IMR-90 (cell line): ENCODE data around the gene KRTAP10-5. TPM values are rescaled to one million over a fixed set of nuclear protein-coding genes. Genes with fewer than 3 reads are reported as not detected.

ENCODE experiments used
- ATAC-seq: fragments of 200-7000 bp; cut with Tn5 transposase; 2 replicates; pipeline ENCODE4 v1.9.1; 2020; ENCODE audit warnings: low read depth, mild to moderate bottlenecking, moderate library complexity
- BruUV-seq: library from RNA; stranded (reverse); fragments of 400-500 nt; replicated peaks from 2 replicates; lab custom pipeline; 2021; lab: Mats Ljungman, UMichigan
- CTCF ChIA-PET: fragments of 300-600 bp; formaldehyde crosslinking; extraction: SDS; loops from one replicate; lab custom pipeline; 2021; ENCODE audit warnings: antibody characterized with exemption; lab: Yijun Ruan, JAX
- POLR2A ChIA-PET: fragments of 300-600 bp; sonication (Branson Sonifier 250); formaldehyde crosslinking; loops from one replicate; lab custom pipeline; 2022; ENCODE audit warnings: antibody characterized with exemption; ENCODE audit not compliant: unreplicated experiment; lab: Charles Lee
- DNase-seq: peaks from one replicate; pipeline ENCODE4 v3.0.0; 2013
- H2AFZ ChIP-seq: replicated peaks from 2 replicates; pipeline ENCODE3; 2013; ENCODE audit warnings: low read length, mild to moderate bottlenecking; ENCODE audit not compliant: poor library complexity
- H2AK5ac ChIP-seq: 2 replicates; pipeline ENCODE4 v1.6.1; 2013; ENCODE audit warnings: low read depth, low read length, inconsistent platforms
- H2AK9ac ChIP-seq: replicated peaks from 2 replicates; pipeline ENCODE3; 2013; ENCODE audit warnings: mild to moderate bottlenecking, low read depth, low read length, moderate library complexity; ENCODE audit not compliant: poor library complexity
- H2BK120ac ChIP-seq: 2 replicates; pipeline ENCODE4 v1.6.1; 2013; ENCODE audit warnings: low read depth, low read length, inconsistent platforms
- H2BK15ac ChIP-seq: 3 replicates; pipeline ENCODE4 v1.6.1; 2013; ENCODE audit warnings: low read depth, low read length, inconsistent platforms
- H2BK20ac ChIP-seq: 2 replicates; pipeline ENCODE4 v1.6.1; 2013; ENCODE audit warnings: low read depth, mild to moderate bottlenecking, inconsistent platforms, low read length, moderate library complexity
- H2BK5ac ChIP-seq: 2 replicates; pipeline ENCODE4 v1.6.1; 2013; ENCODE audit warnings: mild to moderate bottlenecking, low read depth, low read length, inconsistent platforms; ENCODE audit not compliant: poor library complexity, severe bottlenecking
- H3K14ac ChIP-seq: replicated peaks from 2 replicates; pipeline ENCODE4 v1.6.1; 2013; ENCODE audit warnings: low read depth, low read length, inconsistent platforms
- H3K18ac ChIP-seq: 2 replicates; pipeline ENCODE4 v1.6.1; 2013; ENCODE audit warnings: low read depth, low read length, control low read depth
- H3K23ac ChIP-seq: 2 replicates; pipeline ENCODE4 v1.6.1; 2013; ENCODE audit warnings: low read depth, low read length, inconsistent platforms
- H3K27ac ChIP-seq: 2 replicates; pipeline ENCODE4 v1.5.1; 2013; ENCODE audit warnings: mild to moderate bottlenecking, control low read depth, low read length; ENCODE audit not compliant: insufficient read depth
- H3K27me3 ChIP-seq: 2 replicates; pipeline ENCODE4 v1.6.1; 2013; ENCODE audit warnings: low read length; ENCODE audit not compliant: control insufficient read depth, insufficient read depth
- H3K36me3 ChIP-seq: 2 replicates; pipeline ENCODE4 v1.6.1; 2013; ENCODE audit warnings: low read length, mixed read lengths; ENCODE audit not compliant: control insufficient read depth, insufficient read depth
- H3K4ac ChIP-seq: 2 replicates; pipeline ENCODE4 v1.6.1; 2013; ENCODE audit warnings: low read depth, low read length, inconsistent platforms
- H3K4me1 ChIP-seq: 2 replicates; pipeline ENCODE4 v1.6.1; 2013; ENCODE audit warnings: low read length, mixed read lengths; ENCODE audit not compliant: control insufficient read depth, insufficient read depth
- H3K4me2 ChIP-seq: 2 replicates; pipeline ENCODE4 v1.6.1; 2013; ENCODE audit warnings: low read depth, mild to moderate bottlenecking, control low read depth, low read length, moderate library complexity
- H3K4me3 ChIP-seq: 2 replicates; pipeline ENCODE4 v1.5.1; 2013; ENCODE audit warnings: low read depth, mild to moderate bottlenecking, control low read depth, low read length, moderate library complexity; ENCODE audit not compliant: insufficient read depth
- H3K56ac ChIP-seq: 2 replicates; pipeline ENCODE4 v1.6.1; 2013; ENCODE audit warnings: low read length, inconsistent platforms; ENCODE audit not compliant: insufficient read depth; ENCODE audit errors: extremely low read depth
- H3K79me1 ChIP-seq, 2 experiments: 2 replicates each; pipeline ENCODE4 v1.6.1; 2013; ENCODE audit warnings: low read length in 2 of 2, inconsistent platforms in 1 of 2, low read depth in 1 of 2
- H3K9ac ChIP-seq: 2 replicates; pipeline ENCODE4 v1.6.1; 2013; ENCODE audit warnings: low read depth, low read length, control low read depth
- H3K9me1 ChIP-seq: 2 replicates; pipeline ENCODE4 v1.6.1; 2013; ENCODE audit warnings: low read length, inconsistent platforms; ENCODE audit not compliant: insufficient read depth
- H3K9me3 ChIP-seq: 2 replicates; pipeline ENCODE4 v1.6.1; 2013; ENCODE audit warnings: low read length; ENCODE audit not compliant: control insufficient read depth, insufficient read depth
- H4K20me1 ChIP-seq: 2 replicates; pipeline ENCODE4 v1.6.1; 2013; ENCODE audit warnings: low read length, inconsistent platforms; ENCODE audit not compliant: insufficient read depth
- H4K5ac ChIP-seq: 2 replicates; pipeline ENCODE4 v1.6.1; 2013; ENCODE audit warnings: mild to moderate bottlenecking, low read depth, low read length, control low read depth
- H4K8ac ChIP-seq, 2 experiments: 2 replicates each; pipeline ENCODE4 v1.6.1; 2013; ENCODE audit warnings: low read depth in 2 of 2, low read length in 2 of 2, control low read depth in 1 of 2, inconsistent platforms in 1 of 2
- H4K91ac ChIP-seq: 2 replicates; pipeline ENCODE4 v1.6.1; 2013; ENCODE audit warnings: low read depth, low read length, inconsistent platforms; ENCODE audit not compliant: insufficient read depth
- MAFK ChIP-seq: IDR thresholded peaks from 2 replicates; pipeline ENCODE4 v1.6.1; 2012; ENCODE audit warnings: low read depth, low read length, improper control_type of control experiment
- RFX5 ChIP-seq: IDR thresholded peaks from 2 replicates; pipeline ENCODE4 v1.8.0; 2012; ENCODE audit warnings: low read depth, mild to moderate bottlenecking, low read length, moderate library complexity
- WGBS, 2 experiments: methylation state at CpG; one replicate each; pipeline versions ENCODE4 v1.1.5 to v1.1.7; 2013; ENCODE audit warnings: missing lambda C conversion rate in 2 of 2; ENCODE audit not compliant: insufficient read length in 1 of 2; ENCODE audit errors: extremely low coverage in 2 of 2; 5-methylcytosine and 5-hydroxymethylcytosine counted together
- dilution Hi-C: fragments of 300-500 bp; cut with HindIII; formaldehyde crosslinking; loops from one replicate; pipeline ENCODE4 v1.14.3; 2018; ENCODE audit warnings: low sequenced_read_pairs; ENCODE audit not compliant: unreplicated experiment
- in situ Hi-C: fragments of 300-500 bp; cut with MboI; formaldehyde crosslinking; loops from 3 replicates; pipeline ENCODE4 v1.14.3; 2019; ENCODE audit warnings: low sequenced_read_pairs, inconsistent platforms, mixed read lengths
- intact Hi-C: fragments of 100-400 bp; cut with micrococcal nuclease; formaldehyde crosslinking; loops from 2 replicates; pipeline ENCODE4 v1.10.0; 2022
- polyA plus RNA-seq, 3 experiments: library from polyadenylated mRNA; depleted of rRNA; stranded (reverse); fragments of >200 nt; gene quantifications; 2 replicates each; pipeline ENCODE4 v1.2.3, GENCODE V29; 2012; ENCODE audit warnings: low replicate concordance in 1 of 3
- total RNA-seq: library from RNA; depleted of rRNA; stranded (reverse); fragments of >200 nt; gene quantifications from 2 replicates; pipeline ENCODE4 v1.2.3, GENCODE V29; 2012

The KRTAP10-5 gene
- total and polyA plus RNA-seq, 2 of the 4 experiments (the other 2 are of a cell fraction): not detected

- H2BK5ac ChIP-seq: no peak overlapping the region
- H3K4me3 ChIP-seq: no peak overlapping the region
- in situ Hi-C loops (no loop called here), dilution Hi-C loops (no loop called here), intact Hi-C loops (no loop called here)
- H4K20me1 ChIP-seq: no peaks in the 10 kb centered on the region
- POLR2A ChIA-PET: no interaction called here
- TF ChIP-seq MAFK (no peak), RFX5 (no peak)
- H3K18ac ChIP-seq: no peak overlapping the region
- H2AFZ ChIP-seq: no peak overlapping the region
- H2AK5ac ChIP-seq: no peak overlapping the region
- no peaks in the 10 kb centered on the region for H3K36me3 ChIP-seq
- H4K91ac ChIP-seq: no peak overlapping the region
- no peak overlapping the region for H3K9ac ChIP-seq
- no peak overlapping the region for H2BK15ac ChIP-seq
- H3K4me1 ChIP-seq: no peaks in the 10 kb centered on the region
- H3K4ac ChIP-seq: no peak overlapping the region
- H4K8ac ChIP-seq: no peak overlapping the region
- H2BK20ac ChIP-seq: no peak overlapping the region
- no TSS peak for BruUV-seq
- no peaks in the 10 kb centered on the region for H3K79me1 ChIP-seq
- H3K23ac ChIP-seq: no peak overlapping the region
- H3K27ac ChIP-seq: no peak overlapping the region
- peaks cover 13% of the 10 kb centered on the region for H3K9me3 ChIP-seq
- H3K27me3 ChIP-seq: peaks cover 3% of the 10 kb centered on the region; the same call in 1 of the 2 replicates
- no peak overlapping the region for H2BK120ac ChIP-seq
- H2AK9ac ChIP-seq: no peak overlapping the region
- no peaks in the 10 kb centered on the region for H3K9me1 ChIP-seq
- CTCF ChIA-PET: no interaction called here
- ATAC-seq (no peak), DNase-seq (no peak)
- no peak overlapping the region for H3K4me2 ChIP-seq
- 77% methylated on average over 11 of the region's 13 CpGs; no CpG with 5 or more reads in 1 of the 2 experiments for WGBS, 2 experiments
- H3K14ac ChIP-seq: no peak overlapping the region
- no peak overlapping the region for H3K56ac ChIP-seq
- no peak overlapping the region for H4K5ac ChIP-seq
These were observed 32.3 kb upstream of the KRTAP10-5 start for GRCh38 chr21:44612669-44613229.
